NT2/D1 (cell line): ENCODE data around the gene PHLDA2.
A peak's percentile ranks its signal among the peaks of the same experiment; 100 is the strongest.

Source experiments
- DNase-seq: peaks from one replicate; pipeline ENCODE4 v3.0.0-alpha.2; 2011; ENCODE audit warnings: low read depth, low spot score
- H3K27me3 ChIP-seq: 2 replicates; pipeline ENCODE4 v1.6.0; 2011; ENCODE audit warnings: mild to moderate bottlenecking; ENCODE audit not compliant: insufficient read length, insufficient read depth
- H3K36me3 ChIP-seq: 2 replicates; pipeline ENCODE4 v1.6.1; 2011; ENCODE audit warnings: mild to moderate bottlenecking, low read length, mixed read lengths; ENCODE audit not compliant: insufficient read depth, insufficient read length
- H3K4me1 ChIP-seq: 2 replicates; pipeline ENCODE4 v1.5.1; 2011; ENCODE audit not compliant: insufficient read depth, insufficient read length
- H3K4me3 ChIP-seq: 2 replicates; pipeline ENCODE4 v1.5.1; 2011; ENCODE audit warnings: low read depth; ENCODE audit not compliant: insufficient read length
- H3K9ac ChIP-seq: 2 replicates; pipeline ENCODE4 v1.6.0; 2011; ENCODE audit warnings: low read depth; ENCODE audit not compliant: insufficient read length
- H3K9me3 ChIP-seq: 2 replicates; pipeline ENCODE4 v1.5.1; 2011; ENCODE audit warnings: mild to moderate bottlenecking, low read length; ENCODE audit not compliant: insufficient read depth
- SUZ12 ChIP-seq: IDR thresholded peaks from 2 replicates; pipeline ENCODE4 v1.6.1; 2011; ENCODE audit not compliant: insufficient read length, insufficient read depth; ENCODE audit errors: extremely low read depth
- YY1 ChIP-seq: IDR thresholded peaks from 2 replicates; pipeline ENCODE4 v1.6.1; 2011; ENCODE audit not compliant: insufficient read length, insufficient read depth
- ZNF274 ChIP-seq: IDR thresholded peaks from 2 replicates; pipeline ENCODE4 v1.6.1; 2011; ENCODE audit warnings: mild to moderate bottlenecking, low read depth, low read length

PHLDA2 gene

GRCh38 chr11:2920343-2920742 lies 8.9 kb downstream of the PHLDA2 start:
- no peaks in the 10 kb centered on the region for H3K27me3 ChIP-seq
- TF ChIP-seq YY1 (no peak), SUZ12 (no peak), ZNF274 (no peak)
- peak overlapping the region; percentile 44 for H3K9ac ChIP-seq
- H3K4me3 ChIP-seq: no peak overlapping the region
- H3K36me3 ChIP-seq: peaks cover 14% of the 10 kb centered on the region
- H3K9me3 ChIP-seq: no peaks in the 10 kb centered on the region
- H3K4me1 ChIP-seq: peaks cover 5% of the 10 kb centered on the region
- DNase-seq: no peak

- no peak for DNase-seq
- TF ChIP-seq ZNF274 (no peak), YY1 (no peak), SUZ12 (no peak)
- Histone ChIP-seq H3K4me3 (no peak overlapping the region), H3K9me3 (no peaks in the 10 kb centered on the region), H3K4me1 (peaks cover 3% of the 10 kb centered on the region), H3K36me3 (peaks cover 9% of the 10 kb centered on the region), H3K27me3 (no peaks in the 10 kb centered on the region), H3K9ac (peak overlapping the region; percentile 44)
Observed at GRCh38 chr11:2919837-2920236, 9.4 kb downstream of the PHLDA2 start.

GRCh38 chr11:2919188-2919587 lies 10.0 kb downstream of the PHLDA2 start:
- H3K4me1 ChIP-seq: peaks cover 5% of the 10 kb centered on the region
- H3K36me3 ChIP-seq: peaks cover 7% of the 10 kb centered on the region
- TF ChIP-seq SUZ12 (no peak), ZNF274 (no peak), YY1 (no peak)
- H3K9ac ChIP-seq: no peak overlapping the region
- H3K27me3 ChIP-seq: no peaks in the 10 kb centered on the region
- H3K4me3 ChIP-seq: no peak overlapping the region
- DNase-seq: no peak
- H3K9me3 ChIP-seq: no peaks in the 10 kb centered on the region

- Histone ChIP-seq H3K9me3 (no peaks in the 10 kb centered on the region), H3K9ac (no peak overlapping the region), H3K4me1 (peaks cover 16% of the 10 kb centered on the region), H3K27me3 (no peaks in the 10 kb centered on the region), H3K4me3 (no peak overlapping the region), H3K36me3 (no peaks in the 10 kb centered on the region)
- no peak for DNase-seq
- TF ChIP-seq SUZ12: no peak
- no peak for TF ChIP-seq ZNF274
- TF ChIP-seq YY1: no peak
Observed at GRCh38 chr11:2917842-2918490, 11.3 kb downstream of the PHLDA2 start.

GRCh38 chr11:2916892-2917645 lies 12.2 kb downstream of the PHLDA2 start:
- no peaks in the 10 kb centered on the region for H3K9me3 ChIP-seq
- H3K27me3 ChIP-seq: no peaks in the 10 kb centered on the region
- no peak overlapping the region for H3K4me3 ChIP-seq
- no peak overlapping the region for H3K9ac ChIP-seq
- no peak for DNase-seq
- H3K36me3 ChIP-seq: no peaks in the 10 kb centered on the region
- TF ChIP-seq SUZ12: no peak
- no peak for TF ChIP-seq YY1
- no peak for TF ChIP-seq ZNF274
- H3K4me1 ChIP-seq: peaks cover 23% of the 10 kb centered on the region

- H3K4me3 ChIP-seq: no peak overlapping the region
- peaks cover 27% of the 10 kb centered on the region for H3K4me1 ChIP-seq
- TF ChIP-seq SUZ12 (no peak), ZNF274 (no peak), YY1 (no peak)
- no peaks in the 10 kb centered on the region for H3K27me3 ChIP-seq
- DNase-seq: no peak
- H3K36me3 ChIP-seq: no peaks in the 10 kb centered on the region
- H3K9ac ChIP-seq: no peak overlapping the region
- H3K9me3 ChIP-seq: no peaks in the 10 kb centered on the region
Observed at GRCh38 chr11:2916114-2916891, 12.9 kb downstream of the PHLDA2 start.

- no peak overlapping the region for H3K9ac ChIP-seq
Observed at GRCh38 chr11:2915473-2915872, 13.7 kb downstream of the PHLDA2 start.

More at GRCh38 chr11:2915473-2915872, 13.7 kb downstream of the PHLDA2 start:
- Histone ChIP-seq H3K27me3 (no peaks in the 10 kb centered on the region), H3K4me1 (peaks cover 27% of the 10 kb centered on the region), H3K36me3 (no peaks in the 10 kb centered on the region), H3K4me3 (no peak overlapping the region), H3K9me3 (no peaks in the 10 kb centered on the region)
- TF ChIP-seq ZNF274 (no peak), SUZ12 (no peak), YY1 (no peak)
- no peak for DNase-seq
